Immature natural killer cell (primary cell): ENCODE data around the gene PARK7. TPM values are rescaled to one million over a fixed set of nuclear protein-coding genes. Genes with fewer than 3 reads are reported as not detected.
"Not testable (repeated sequence)": the region's sequence is repeated elsewhere in the genome, so short reads cannot be mapped to it uniquely, and the experiment has no call there.

Experiments
- DNase-seq, 3 donors: peaks; one replicate each; pipeline ENCODE4 v3.0.0; 2022; ENCODE audit warnings: mixed read lengths in 1 of 3
- H3K27ac Mint-ChIP-seq, 6 donors: one replicate each; pipeline ENCODE4 v1.8.0; 2020; ENCODE audit warnings: mixed read lengths in 6 of 6, mild to moderate bottlenecking in 5 of 6, inconsistent platforms in 4 of 6, moderate library complexity in 3 of 6
- H3K27me3 Mint-ChIP-seq, 3 donors: one replicate each; pipeline ENCODE4 v1.8.0; 2020 to 2021; ENCODE audit warnings: low read depth in 3 of 3, mild to moderate bottlenecking in 3 of 3, mixed read lengths in 3 of 3, moderate library complexity in 3 of 3, inconsistent platforms in 1 of 3
- H3K36me3 Mint-ChIP-seq, 3 donors: one replicate each; pipeline ENCODE4 v1.8.0; 2020; ENCODE audit warnings: mixed read lengths in 3 of 3, inconsistent platforms in 2 of 3, mild to moderate bottlenecking in 2 of 3
- H3K4me1 Mint-ChIP-seq, 2 donors: one replicate each; pipeline ENCODE4 v1.8.0; 2020; ENCODE audit warnings: inconsistent platforms in 2 of 2, mild to moderate bottlenecking in 2 of 2, mixed read lengths in 2 of 2, moderate library complexity in 1 of 2
- H3K4me3 Mint-ChIP-seq, 5 donors: one replicate each; pipeline ENCODE4 v1.8.0; 2020; ENCODE audit warnings: mild to moderate bottlenecking in 5 of 5, mixed read lengths in 5 of 5, inconsistent platforms in 3 of 5, moderate library complexity in 3 of 5
- H3K9me3 Mint-ChIP-seq, 6 donors: one replicate each; pipeline ENCODE4 v1.8.0; 2020; ENCODE audit warnings: mild to moderate bottlenecking in 6 of 6, mixed read lengths in 6 of 6, inconsistent platforms in 4 of 6, moderate library complexity in 3 of 6
- polyA plus RNA-seq, 3 donors: library from polyadenylated mRNA; unstranded; fragments of 300-500 nt; fragmentation: Illumina TruSeq; gene quantifications; one replicate each; pipeline ENCODE4 v1.2.3, GENCODE V29; 2021

Gene PARK7
- 100 to 1,000 TPM; 400 to 579 (median 427) TPM for polyA plus RNA-seq

DNA sequence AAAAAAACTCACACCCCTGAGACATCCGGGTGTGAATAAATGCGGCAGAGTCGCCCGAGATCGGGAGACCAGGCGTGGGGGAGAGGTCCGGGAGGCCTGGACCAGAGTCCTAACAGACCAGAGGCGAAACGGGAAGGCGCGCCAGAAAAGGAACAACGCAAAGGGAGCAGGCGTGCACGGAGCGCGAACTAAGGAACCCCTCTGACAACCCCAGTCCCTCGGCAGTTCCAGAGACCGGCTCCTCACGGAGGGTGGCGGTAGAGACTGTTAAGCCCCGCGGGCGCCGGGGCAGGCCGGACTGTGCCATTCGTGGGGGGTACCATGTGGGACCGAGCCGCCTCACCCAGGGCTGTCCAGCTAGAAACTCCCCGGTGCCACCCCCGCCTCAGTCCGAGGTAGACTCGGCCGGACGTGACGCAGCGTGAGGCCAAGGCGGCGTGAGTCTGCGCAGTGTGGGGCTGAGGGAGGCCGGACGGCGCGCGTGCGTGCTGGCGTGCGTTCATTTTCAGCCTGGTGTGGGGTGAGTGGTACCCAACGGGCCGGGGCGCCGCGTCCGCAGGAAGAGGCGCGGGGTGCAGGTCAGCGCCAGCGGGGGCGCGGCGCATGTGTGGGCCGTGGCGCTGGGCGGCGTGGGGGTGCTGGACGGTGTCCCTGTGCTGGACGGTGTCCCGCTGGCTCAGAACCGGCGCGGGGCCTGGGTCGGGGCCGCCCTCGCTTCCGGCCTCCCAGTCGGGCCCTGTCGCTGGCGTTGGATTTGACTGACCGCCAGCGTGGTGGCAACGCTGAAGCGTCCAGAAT lies at the start of gene PARK7:
Gene PARK7 (plus strand): TSS at position 496 of the 798 bp plus-strand sequence. CDS start 1,075 bp downstream, outside the sequence.
- peaks cover 13 to 14% (median 14%) of the 10 kb centered on the region in 3 donors for H3K36me3 Mint-ChIP-seq
- H3K27me3 Mint-ChIP-seq: peaks cover 10 to 17% (median 13%) of the 10 kb centered on the region in 3 donors
- H3K4me1 Mint-ChIP-seq: peaks cover 48 to 59% of the 10 kb centered on the region in 2 donors

DNA sequence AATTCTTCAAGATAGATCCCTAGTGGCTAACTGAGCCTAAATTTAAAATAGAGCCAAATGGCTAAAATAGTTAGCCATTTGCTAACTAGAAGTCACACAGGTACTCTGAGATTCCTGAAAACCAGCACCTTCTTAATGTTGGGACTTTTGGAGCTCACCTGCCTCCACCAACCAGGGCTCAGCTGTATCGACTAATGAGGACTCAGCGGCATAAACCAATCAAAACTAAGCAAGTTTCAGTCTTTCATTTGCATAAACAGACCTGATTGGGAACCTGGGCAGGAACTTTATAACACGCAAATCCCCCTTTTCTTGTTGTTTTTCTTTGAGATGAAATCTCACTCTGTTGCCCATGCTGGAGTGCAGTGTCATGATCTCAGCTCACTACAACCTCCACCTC lies 49.4 kb upstream of the PARK7 start:
- H3K27me3 Mint-ChIP-seq: peaks cover 0 to 12% (median 4%) of the 10 kb centered on the region in 3 donors
- peaks cover 49 to 61% of the 10 kb centered on the region in 2 donors for H3K4me1 Mint-ChIP-seq
- peak overlapping the region in 3 of 6 donors; percentile 36 to 82 (median 67) for H3K27ac Mint-ChIP-seq
- H3K9me3 Mint-ChIP-seq: no peaks in the 10 kb centered on the region
- peak overlapping the region; percentile 81 to 88 (median 84) for H3K4me3 Mint-ChIP-seq
- DNase-seq: no peak
- H3K36me3 Mint-ChIP-seq: peaks cover 0 to 4% (median 0%) of the 10 kb centered on the region in 3 donors

More for the DNA sequence above, at the start of gene PARK7:
- peak; percentile 100 for DNase-seq
- Mint-ChIP-seq H3K27ac (peak within 1 kb of the TSS; percentile 97 to 100 (median 99)), H3K4me3 (peak within 1 kb of the TSS; percentile 94 to 100 (median 96)), H3K9me3 (no peaks in the 10 kb centered on the region)

DNA sequence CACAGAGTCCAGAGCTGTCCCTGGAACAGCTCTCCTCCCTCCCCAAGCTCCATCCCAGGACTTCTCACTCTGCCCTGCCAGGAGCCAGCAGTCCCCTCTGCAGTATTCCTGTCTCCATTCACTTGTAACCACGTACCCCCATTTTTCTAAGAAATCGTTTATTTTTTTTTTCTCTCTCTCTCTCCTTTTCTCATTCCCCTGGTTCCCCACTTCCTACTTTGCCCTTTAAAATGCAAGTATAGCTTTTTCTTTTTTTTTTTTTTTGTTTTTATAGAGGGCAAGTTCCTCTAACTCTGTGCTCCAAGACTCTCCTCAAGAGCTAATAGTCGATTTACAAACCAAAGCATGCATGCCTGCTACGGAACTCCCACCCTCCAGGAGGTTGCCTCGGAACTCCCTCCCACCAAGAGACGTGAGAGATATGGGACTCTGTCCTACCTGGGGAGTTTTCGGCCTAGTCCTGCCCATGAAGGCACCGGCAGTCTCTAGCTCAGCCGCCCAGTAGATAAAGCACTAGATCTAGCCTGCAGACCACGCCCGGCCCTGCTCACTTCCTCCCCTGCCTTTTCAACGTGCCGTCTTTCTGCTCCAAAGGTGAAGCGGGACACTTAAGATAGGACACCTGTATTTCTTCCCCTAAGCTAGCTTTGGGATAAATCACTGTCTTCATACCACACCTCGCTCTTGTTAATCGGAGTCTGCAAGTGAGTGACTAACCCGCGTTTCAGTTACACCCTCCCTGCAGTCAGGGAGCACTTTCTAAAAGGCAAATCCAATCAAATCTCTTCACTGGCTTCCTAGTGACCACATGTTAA lies 48.6 kb upstream of the PARK7 start:
- peaks cover 0 to 12% (median 4%) of the 10 kb centered on the region in 3 donors for H3K27me3 Mint-ChIP-seq
- peak overlapping the region; percentile 26 to 87 (median 76) for H3K27ac Mint-ChIP-seq
- H3K9me3 Mint-ChIP-seq: no peaks in the 10 kb centered on the region
- H3K36me3 Mint-ChIP-seq: peaks cover 0 to 4% (median 0%) of the 10 kb centered on the region in 3 donors
- no peak for DNase-seq
- H3K4me1 Mint-ChIP-seq: peaks cover 54 to 69% of the 10 kb centered on the region in 2 donors
- peak overlapping the region; percentile 81 to 88 (median 84) for H3K4me3 Mint-ChIP-seq

DNA sequence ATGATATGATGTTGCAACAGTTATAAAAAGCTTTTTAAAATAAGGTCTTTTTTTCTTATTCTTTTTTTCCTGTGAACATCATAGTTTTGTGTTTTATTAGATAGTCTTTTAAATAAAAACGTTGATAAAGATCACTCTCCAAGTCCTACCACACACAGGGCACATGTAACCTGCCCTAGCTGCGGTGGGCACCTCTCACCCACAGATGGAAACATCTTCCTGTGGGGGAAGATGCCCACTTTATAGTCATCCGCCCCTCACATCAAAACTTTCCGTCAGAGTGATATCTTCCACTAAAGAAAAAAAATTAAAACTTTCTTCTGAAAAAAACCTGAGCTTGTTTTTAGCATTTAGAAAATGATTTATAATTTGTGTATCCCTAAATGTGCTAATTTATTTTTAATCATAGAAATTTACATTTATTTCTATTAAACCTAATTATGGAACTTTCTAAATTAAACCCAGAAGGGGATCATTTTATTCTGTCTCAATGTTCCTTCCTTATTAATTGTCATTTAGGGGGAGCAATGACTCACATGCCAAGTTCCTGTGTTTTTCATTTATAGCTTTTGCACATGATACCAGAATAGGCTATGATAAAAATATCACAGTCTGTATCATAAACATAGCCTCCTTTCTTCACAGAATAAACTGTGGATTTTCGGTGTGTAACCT lies 45.5 kb upstream of the PARK7 start:
- H3K27me3 Mint-ChIP-seq: peaks cover 0 to 12% (median 4%) of the 10 kb centered on the region in 3 donors
- peaks cover 65 to 80% of the 10 kb centered on the region in 2 donors for H3K4me1 Mint-ChIP-seq
- peak; percentile 59 to 70 (median 66) for DNase-seq
- no peaks in the 10 kb centered on the region for H3K9me3 Mint-ChIP-seq
- peak overlapping the region; percentile 77 to 92 (median 86) for H3K27ac Mint-ChIP-seq
- peak overlapping the region; percentile 75 to 88 (median 78) for H3K4me3 Mint-ChIP-seq
- peaks cover 0 to 4% (median 0%) of the 10 kb centered on the region in 3 donors for H3K36me3 Mint-ChIP-seq

DNA sequence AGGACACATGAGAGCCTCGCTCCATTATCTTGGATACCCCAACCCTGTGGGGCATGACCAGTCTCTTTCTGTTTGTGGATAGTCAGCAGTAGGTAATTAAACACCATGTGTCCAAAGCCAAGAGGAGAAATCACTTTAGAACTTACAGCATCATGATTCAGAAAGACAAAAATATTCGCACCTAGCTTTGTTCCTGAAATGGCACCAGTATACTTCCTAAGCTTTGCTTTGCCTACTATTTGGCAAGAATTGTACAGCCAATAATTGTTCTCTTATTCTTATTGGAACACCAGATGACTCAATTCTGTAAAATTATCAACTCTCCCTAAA lies 45.0 kb upstream of the PARK7 start:
- Mint-ChIP-seq H3K27me3 (peaks cover 0 to 12% (median 4%) of the 10 kb centered on the region in 3 donors), H3K36me3 (peaks cover 0 to 4% (median 0%) of the 10 kb centered on the region in 3 donors), H3K4me3 (peak overlapping the region; percentile 49 to 78 (median 56)), H3K27ac (peak overlapping the region; percentile 50 to 90 (median 66)), H3K4me1 (peaks cover 65 to 77% of the 10 kb centered on the region in 2 donors), H3K9me3 (no peaks in the 10 kb centered on the region)
- DNase-seq: no peak

DNA sequence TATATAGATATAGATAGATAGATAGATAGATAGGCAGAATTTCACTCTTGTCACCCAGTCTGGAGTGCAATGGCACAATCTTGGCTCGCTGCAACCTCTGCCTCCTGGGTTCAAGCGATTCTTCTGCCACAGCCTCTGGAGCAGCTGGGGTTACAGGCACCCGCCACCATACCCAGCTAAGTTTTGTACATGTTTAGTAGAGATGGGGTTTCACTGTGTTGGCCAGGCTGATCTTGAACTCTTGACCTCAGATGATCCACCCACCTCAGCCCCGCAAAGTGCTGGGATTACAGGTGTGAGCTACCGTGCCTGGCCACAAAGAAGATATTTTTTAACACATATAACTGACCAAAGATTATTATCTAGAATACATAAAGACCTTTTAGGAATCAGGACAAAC lies 43.5 kb upstream of the PARK7 start:
- peaks cover 57 to 64% of the 10 kb centered on the region in 2 donors for H3K4me1 Mint-ChIP-seq
- DNase-seq: peak in 2 of 3 donors; percentile 22 to 34
- H3K4me3 Mint-ChIP-seq: peak overlapping the region in 2 of 5 donors; percentile 7 to 8
- H3K9me3 Mint-ChIP-seq, H3K36me3 Mint-ChIP-seq: not testable (repeated sequence)
- H3K27ac Mint-ChIP-seq: peak overlapping the region in 4 of 6 donors; percentile 24 to 64 (median 36)
- H3K27me3 Mint-ChIP-seq: peaks cover 0 to 11% (median 2%) of the 10 kb centered on the region in 3 donors

DNA sequence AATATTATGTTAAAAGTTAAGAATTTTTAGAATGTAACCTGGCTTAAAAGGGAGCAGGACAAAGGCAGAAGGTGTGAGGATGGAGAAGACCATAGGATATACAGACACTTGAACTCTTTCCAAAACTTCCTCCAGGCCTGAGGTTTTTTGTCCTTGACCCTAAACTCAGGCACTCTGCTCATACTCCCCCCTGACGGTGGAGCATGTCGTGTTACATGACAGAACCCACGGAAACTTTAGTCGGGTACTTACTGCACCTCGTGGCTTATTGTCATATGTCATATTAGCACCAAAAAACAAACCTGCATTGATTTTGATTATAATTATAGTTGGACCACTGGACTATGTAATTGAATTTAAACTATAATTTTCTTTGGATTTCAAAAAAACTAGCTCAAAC lies 41.6 kb upstream of the PARK7 start:
- Mint-ChIP-seq H3K9me3 (no peaks in the 10 kb centered on the region), H3K36me3 (no peaks in the 10 kb centered on the region), H3K27ac (peak overlapping the region in 1 of 6 donors; percentile 53), H3K27me3 (peaks cover 0 to 7% (median 2%) of the 10 kb centered on the region in 3 donors), H3K4me3 (no peak overlapping the region), H3K4me1 (peaks cover 43 to 53% of the 10 kb centered on the region in 2 donors)
- no peak for DNase-seq

DNA sequence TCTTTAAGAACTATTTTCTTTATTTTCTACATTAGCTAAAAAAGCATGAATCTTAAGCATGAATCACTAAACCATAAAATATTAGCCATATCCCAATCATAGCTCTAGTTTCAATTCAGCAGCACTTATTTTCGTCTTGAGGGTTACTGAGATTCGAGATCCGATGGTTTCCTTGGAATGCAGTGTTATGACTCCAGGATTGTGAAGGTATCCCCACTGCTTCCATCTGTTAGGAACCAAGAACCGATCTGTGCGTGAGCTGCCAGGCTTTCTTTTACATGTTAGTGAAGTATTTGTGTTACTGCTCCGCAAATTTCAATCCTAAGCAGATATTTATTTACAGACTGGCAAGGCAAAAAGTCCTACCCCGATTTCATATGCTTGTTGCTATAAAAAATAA lies 39.7 kb upstream of the PARK7 start:
- peaks cover 33 to 44% of the 10 kb centered on the region in 2 donors for H3K4me1 Mint-ChIP-seq
- no peaks in the 10 kb centered on the region for H3K9me3 Mint-ChIP-seq
- no peak overlapping the region for H3K4me3 Mint-ChIP-seq
- DNase-seq: no peak
- no peaks in the 10 kb centered on the region for H3K36me3 Mint-ChIP-seq
- no peak overlapping the region for H3K27ac Mint-ChIP-seq
- H3K27me3 Mint-ChIP-seq: peaks cover 0 to 2% (median 0%) of the 10 kb centered on the region in 3 donors

DNA sequence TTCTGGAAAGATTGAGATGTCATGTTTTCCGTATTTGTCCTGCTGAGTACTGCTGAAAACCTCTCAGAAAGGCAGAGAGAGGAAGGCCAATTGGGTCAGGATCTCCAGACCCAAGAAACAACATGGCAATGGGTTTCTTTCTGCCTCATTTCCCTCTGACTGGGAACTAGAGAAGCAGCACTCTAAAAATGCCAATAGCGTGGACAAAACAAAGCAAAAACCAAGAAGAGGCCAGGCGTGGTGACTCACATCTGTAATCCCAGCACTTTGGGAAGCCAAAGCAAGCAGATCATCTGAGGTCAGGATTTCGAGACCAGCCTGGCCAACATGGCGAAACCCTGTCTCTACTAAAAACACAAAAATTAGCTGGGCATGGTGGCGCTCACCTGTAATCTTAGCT lies 39.2 kb upstream of the PARK7 start:
- DNase-seq: no peak
- peaks cover 33 to 44% of the 10 kb centered on the region in 2 donors for H3K4me1 Mint-ChIP-seq
- no peak overlapping the region for H3K27ac Mint-ChIP-seq
- H3K36me3 Mint-ChIP-seq: no peaks in the 10 kb centered on the region
- H3K27me3 Mint-ChIP-seq: peaks cover 0 to 2% (median 2%) of the 10 kb centered on the region in 3 donors
- no peaks in the 10 kb centered on the region for H3K9me3 Mint-ChIP-seq
- no peak overlapping the region for H3K4me3 Mint-ChIP-seq

DNA sequence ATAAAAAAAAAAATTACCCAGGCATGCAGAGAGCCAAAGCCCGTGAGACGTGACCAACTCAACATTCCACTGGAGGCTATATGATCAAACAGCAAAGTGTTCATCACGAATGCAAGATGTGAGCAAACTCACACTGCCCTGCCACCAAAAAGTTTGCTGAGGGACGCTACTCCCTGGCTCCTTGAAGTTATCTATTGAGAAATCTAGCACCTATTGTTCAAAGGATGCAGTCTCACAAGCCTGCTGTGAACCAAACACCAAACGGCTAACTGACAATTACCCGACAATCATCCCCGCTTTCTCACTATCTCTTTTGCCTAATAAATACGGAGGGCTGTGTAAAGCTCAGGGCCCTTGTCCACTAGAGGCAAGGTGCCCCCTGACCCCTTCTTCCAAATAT lies 34.5 kb upstream of the PARK7 start:
- peak in 2 of 3 donors; percentile 19 to 24 for DNase-seq
- Mint-ChIP-seq H3K4me3 (peak overlapping the region; percentile 9 to 61 (median 44)), H3K27ac (peak overlapping the region; percentile 62 to 87 (median 76)), H3K4me1 (peaks cover 53% of the 10 kb centered on the region in 2 donors)
- not testable (repeated sequence) for H3K36me3 Mint-ChIP-seq, H3K9me3 Mint-ChIP-seq, H3K27me3 Mint-ChIP-seq

DNA sequence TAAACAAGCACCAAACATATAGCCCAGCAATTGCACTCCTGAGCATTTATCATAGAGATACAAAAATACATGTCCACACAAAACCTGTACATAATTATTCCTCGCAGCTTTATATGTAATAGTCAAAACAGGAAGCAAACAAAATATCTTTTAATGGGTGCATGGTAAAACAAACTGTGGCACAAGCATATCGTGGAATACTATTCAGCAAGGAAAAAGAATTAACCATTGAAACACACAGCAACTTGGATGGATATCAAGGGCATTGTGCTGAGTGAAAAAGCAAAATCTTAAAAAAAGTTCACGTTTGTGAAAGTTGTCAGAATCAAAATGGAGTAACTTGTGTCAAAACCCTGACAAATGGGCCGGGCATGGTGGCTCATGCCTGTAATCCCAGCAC lies 33.3 kb upstream of the PARK7 start:
- Mint-ChIP-seq H3K4me1 (peaks cover 60 to 61% of the 10 kb centered on the region in 2 donors), H3K27me3 (peaks cover 0 to 7% (median 7%) of the 10 kb centered on the region in 3 donors), H3K9me3 (no peaks in the 10 kb centered on the region), H3K27ac (peak overlapping the region in 5 of 6 donors; percentile 13 to 76 (median 57)), H3K36me3 (no peaks in the 10 kb centered on the region), H3K4me3 (peak overlapping the region in 1 of 5 donors; percentile 51)
- DNase-seq: no peak

DNA sequence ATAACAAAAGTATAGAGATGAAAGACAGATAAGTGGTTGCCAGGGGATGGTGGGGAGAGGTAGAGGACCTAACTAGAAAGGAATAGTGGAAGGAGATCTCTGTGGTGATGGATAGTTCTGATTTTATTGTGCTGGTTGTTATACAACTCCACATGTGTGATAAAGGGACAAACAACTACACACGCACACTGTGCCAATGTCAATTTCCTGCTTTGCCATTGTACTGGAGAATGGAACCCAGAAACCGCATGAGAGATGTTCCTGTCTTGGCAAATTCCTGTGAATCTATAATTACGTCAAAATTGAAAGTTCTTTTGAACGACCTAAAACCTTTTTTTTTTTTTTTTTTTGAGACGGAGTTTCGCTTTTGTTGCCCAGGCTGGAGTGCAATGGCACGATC lies 31.9 kb upstream of the PARK7 start:
- Mint-ChIP-seq H3K36me3 (no peaks in the 10 kb centered on the region), H3K4me1 (peaks cover 60 to 61% of the 10 kb centered on the region in 2 donors), H3K4me3 (peak overlapping the region; percentile 71 to 82 (median 77)), H3K9me3 (no peaks in the 10 kb centered on the region), H3K27me3 (peaks cover 0 to 8% (median 7%) of the 10 kb centered on the region in 3 donors), H3K27ac (peak overlapping the region; percentile 83 to 97 (median 93))
- peak; percentile 27 to 45 (median 31) for DNase-seq
